HG03460 (cell line): ENCODE data around the gene SHBG.

Experiments used
- ATAC-seq: cut with Tn5 transposase; IDR thresholded peaks from one replicate; pipeline ENCODE4 v1.9.1; 2021; ENCODE audit not compliant: unreplicated experiment

SHBG gene

GRCh38 chr17:7646457-7646856, 16.5 kb downstream of the SHBG start:
- ATAC-seq, result no peak

- ATAC-seq, result no peak
These were observed 17.1 kb downstream of the SHBG start for GRCh38 chr17:7647018-7647417.

- ATAC-seq, result no peak
These were observed 20.7 kb downstream of the SHBG start, which contains the start of gene ATP1B2 for GRCh38 chr17:7650509-7651096. ATP1B2 (plus strand) TSS chr17:7650926; CDS start chr17:7651519, 593 bp downstream.

GRCh38 chr17:7651097-7651664, 21.2 kb downstream of the SHBG start:
- ATAC-seq, result no peak

GRCh38 chr17:7651665-7652387, 21.9 kb downstream of the SHBG start:
- no peak for ATAC-seq

- ATAC-seq, result no peak
These were observed 22.7 kb downstream of the SHBG start for GRCh38 chr17:7652388-7653356.

GRCh38 chr17:7654832-7655540, 25.1 kb downstream of the SHBG start:
- no peak for ATAC-seq

GRCh38 chr17:7655541-7655840, 25.6 kb downstream of the SHBG start:
- ATAC-seq, result no peak

GRCh38 chr17:7656958-7657609, 27.1 kb downstream of the SHBG start:
- ATAC-seq, result no peak

GRCh38 chr17:7667656-7668406, 37.9 kb downstream of the SHBG start:
- no peak for ATAC-seq

- no peak for ATAC-seq
These were observed 38.5 kb downstream of the SHBG start for GRCh38 chr17:7668482-7668881.

- no peak for ATAC-seq
These were observed 43.3 kb downstream of the SHBG start for GRCh38 chr17:7673239-7673638.

- ATAC-seq, result no peak
These were observed 45.0 kb downstream of the SHBG start for GRCh38 chr17:7674934-7675333.

GRCh38 chr17:7676533-7676932, 46.6 kb downstream of the SHBG start:
- no peak for ATAC-seq

GRCh38 chr17:7677388-7678067, 47.6 kb downstream of the SHBG start:
- no peak for ATAC-seq
